Fibroblast of peridontal ligament (primary cell): ENCODE results near the gene TMPRSS9.
"Not testable (repeated sequence)": the region's sequence is repeated elsewhere in the genome, so short reads cannot be mapped to it uniquely, and the experiment has no call there.

Source experiments
- DNase-seq: peaks from one replicate; pipeline ENCODE4 v3.0.0-alpha.2; 2010; ENCODE audit errors: extremely low read depth

Gene TMPRSS9

DNA sequence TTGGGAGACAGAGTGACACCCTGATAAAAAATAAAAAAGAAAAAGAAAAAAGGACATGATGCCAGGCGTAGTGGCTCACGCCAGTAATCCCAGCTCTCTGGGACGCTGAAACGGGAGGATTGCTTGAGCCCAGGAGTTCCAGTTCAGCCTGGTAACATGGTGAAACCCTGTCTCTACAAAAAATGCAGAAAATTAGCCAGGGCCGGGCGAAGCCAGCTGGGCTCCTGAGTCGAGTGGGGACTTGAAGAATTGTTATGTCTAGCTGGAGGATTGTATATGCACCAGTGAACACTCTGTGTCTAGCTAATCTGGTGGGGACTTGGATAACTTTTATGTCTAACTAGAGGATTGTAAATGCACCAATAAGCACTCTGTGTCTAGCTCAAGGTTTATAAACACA, 32.3 kb downstream of the TMPRSS9 start:
- DNase-seq: no peak

DNA sequence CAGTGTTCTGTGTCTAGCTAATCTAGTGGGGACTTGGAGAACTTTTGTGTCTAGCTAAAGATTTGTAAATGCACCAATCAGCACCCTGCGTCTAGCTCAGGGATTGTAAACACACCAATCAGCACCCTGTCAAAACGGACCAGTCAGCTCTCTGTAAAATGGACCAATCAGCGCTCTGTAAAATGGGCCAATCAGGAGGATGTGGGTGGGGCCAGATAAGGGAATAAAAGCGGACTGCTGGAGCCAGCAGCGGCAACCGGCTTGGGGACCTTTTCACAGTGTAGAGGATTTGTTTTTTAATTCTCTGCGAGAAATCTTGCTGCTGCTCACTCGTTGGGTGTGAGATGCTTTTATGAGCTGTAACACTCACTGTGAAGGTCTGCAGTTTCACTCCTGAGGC, 32.8 kb downstream of the TMPRSS9 start:
- not testable (repeated sequence) for DNase-seq

DNA sequence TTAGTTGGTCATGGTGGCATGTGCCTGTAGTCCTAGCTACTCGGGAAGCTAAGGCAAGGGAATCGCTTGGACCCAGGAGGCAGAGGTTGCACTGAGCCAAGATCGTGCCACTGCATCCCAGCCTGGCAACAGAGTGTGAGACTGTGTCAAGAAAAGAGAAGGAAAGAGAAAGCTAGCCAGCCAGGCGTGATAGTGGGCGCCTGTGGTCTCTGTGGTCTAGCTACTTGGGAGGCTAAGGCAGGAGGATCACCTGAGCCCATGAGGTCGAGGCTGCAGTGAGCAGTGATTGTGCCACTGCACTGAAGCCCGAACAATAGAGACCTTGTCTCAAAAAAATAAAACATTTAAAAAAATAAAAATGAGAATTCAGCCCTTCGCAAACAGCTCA, 34.0 kb downstream of the TMPRSS9 start:
- no peak for DNase-seq

DNA sequence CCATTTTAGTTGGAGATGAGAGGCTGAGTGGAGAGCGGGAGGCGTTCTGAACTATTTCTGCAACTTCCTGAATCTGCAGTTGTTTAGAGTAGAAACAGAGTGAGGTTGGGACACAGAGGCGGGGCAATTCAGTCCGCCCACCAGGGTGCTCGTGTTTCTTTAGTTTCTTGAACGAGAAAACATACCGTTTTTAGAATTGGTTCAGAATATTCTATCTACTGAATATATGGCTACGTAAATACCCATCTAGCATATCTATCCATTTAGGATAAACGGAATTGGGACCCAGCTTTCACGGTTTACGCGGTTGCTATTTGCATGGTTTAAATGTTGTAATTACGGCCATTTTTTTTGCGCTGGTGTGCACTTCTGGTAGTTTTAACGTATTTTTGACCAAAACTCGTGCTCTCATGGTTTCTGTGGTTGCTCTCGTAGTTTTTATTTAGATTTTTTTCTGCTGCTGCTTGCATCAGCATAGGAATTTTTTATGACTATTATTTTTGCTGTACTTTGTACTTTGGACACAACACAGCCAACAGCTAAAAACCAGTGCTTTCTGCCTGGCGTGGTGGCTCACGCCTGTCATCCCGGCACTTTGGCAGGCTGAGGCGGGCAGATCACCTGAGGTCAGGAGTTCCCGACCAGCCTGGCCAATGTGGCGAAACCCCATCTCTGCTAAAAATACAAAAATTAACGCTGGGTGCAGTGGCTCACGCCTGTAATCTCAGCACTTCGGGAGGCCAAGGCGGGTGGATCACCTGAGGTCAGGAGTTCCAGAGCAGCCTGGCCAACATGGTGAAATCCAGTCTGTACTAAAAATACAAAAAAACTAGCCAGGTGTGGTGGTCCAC, 34.6 kb downstream of the TMPRSS9 start:
- no peak for DNase-seq

DNA sequence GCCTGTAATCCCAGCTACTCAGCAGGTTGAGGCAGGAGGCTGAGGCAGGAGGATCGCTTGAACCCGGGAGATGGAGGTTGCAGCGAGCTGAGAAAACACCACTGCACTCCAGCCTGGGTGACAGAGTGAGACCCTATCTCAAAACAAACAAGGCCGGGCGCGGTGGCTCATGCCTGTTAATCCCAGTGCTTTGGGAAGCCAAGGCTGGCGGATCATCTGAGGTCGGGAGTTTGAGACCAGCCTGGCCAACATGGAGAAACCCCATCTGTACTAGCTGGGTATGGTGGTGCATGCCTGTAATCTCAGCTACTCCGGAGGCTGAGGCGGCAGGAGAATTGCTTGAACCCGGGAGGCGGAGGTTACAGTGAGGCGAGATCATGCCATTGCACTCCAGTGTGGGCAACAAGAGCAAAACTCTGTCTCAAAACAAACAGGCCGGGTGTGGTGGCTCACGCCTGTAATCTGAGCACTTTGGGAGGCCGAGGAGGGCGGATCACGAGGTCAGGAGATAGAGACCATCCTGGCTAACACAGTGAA, 35.3 kb downstream of the TMPRSS9 start:
- DNase-seq: not testable (repeated sequence)

DNA sequence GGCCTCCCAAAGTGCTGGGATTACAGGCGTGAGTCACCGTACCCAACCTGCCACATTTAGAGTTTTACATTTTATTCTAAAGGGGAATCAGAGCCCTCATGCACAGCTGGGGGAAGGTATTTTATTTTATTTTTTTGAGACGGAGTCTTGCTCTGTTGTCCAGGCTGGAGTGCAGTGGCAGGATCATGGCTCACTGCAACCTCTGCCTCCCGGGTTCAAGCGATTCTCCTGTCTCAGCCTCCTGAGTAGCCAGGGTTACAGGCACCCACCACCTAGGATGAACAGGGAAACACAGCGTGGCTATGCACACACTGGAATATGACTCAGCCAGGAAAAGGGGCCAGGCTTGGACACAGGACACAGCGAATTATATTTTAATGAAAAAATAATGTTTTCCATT, 37.1 kb downstream of the TMPRSS9 start:
- not testable (repeated sequence) for DNase-seq

DNA sequence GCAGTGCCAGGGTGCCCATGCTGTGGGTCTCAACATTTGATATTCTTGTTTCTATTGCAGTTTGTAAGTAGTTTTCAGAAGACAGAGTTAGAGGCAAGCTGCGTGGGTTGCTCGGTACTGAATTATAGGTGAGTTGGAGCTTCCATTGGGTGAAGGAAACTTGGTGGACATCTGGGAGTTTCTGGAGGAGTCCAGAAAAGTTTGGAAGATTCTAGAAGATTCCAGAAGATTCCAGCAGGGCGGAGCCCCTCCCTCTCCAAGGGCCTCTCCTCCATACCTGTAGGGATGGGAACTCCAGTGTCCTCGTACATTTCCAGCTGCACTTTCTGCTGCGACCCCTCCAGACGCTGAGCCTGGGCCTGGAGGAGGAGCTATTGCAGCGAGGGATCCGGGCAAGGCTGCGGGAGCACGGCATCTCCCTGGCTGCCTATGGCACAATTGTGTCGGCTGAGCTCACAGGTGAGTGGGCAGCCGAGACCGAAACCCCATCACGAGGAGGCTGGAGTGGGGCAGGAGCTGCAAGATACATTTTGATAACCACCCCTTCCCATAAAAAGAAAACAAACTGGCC, 38.8 kb downstream of the TMPRSS9 start:
- DNase-seq: no peak

DNA sequence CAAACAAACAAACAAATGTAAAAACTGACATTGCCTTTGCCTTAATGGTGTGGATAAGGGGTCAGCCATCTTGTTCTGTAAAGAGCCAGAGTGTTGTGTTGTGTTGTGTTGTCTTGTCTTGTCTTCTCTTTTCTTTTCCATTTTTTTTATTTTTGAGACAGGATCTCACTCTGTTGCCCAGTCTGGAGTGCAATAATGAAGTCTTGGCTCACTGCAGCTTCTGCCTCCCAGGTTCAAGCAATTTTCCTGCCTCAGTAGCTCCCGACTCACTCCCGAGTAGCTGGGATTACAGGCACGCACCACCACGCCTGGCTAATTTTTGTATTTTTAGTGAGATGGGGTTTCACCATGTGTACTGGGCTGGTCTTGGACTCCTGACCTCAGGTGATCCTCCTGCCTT, 39.5 kb downstream of the TMPRSS9 start:
- no peak for DNase-seq

DNA sequence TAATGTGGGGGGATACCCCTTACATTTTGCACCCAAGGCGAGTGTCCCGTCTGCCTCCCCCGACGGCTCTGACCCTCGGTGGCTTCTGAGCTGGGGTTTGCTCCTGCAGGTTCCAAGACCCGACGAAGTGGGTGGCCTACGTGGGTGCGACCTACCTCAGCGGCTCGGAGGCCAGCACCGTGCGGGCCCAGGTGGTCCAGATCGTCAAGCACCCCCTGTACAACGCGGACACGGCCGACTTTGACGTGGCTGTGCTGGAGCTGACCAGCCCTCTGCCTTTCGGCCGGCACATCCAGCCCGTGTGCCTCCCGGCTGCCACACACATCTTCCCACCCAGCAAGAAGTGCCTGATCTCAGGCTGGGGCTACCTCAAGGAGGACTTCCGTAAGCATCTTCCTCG, 48.2 kb downstream of the TMPRSS9 start:
- DNase-seq: no peak

DNA sequence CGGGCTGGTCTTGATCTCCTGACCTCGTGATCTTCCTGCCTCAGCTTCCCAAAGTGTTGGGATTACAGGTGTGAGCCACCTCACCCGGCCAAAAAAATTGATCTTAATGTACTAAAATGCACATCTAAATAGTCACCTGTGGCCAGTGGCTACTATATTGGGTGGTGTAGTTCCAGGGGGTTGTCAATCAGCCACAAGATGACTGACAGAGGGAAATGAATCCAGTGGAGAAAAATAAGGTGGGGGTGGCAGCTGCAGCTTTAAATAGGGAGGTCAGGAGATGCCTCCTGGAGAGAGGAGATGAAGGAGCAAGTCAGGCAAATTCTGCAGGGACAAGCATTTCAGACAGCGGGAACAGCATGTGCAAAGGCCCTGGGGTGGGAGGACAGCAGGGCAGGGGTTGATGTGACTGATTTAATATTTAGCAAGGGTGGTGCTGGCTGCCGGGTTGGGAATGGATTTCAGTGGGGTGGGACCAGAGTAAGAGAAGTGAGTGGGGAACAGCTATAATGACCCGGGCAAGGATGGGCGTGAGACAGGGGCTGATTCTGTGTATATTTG, 49.4 kb downstream of the TMPRSS9 start:
- DNase-seq: no peak

DNA sequence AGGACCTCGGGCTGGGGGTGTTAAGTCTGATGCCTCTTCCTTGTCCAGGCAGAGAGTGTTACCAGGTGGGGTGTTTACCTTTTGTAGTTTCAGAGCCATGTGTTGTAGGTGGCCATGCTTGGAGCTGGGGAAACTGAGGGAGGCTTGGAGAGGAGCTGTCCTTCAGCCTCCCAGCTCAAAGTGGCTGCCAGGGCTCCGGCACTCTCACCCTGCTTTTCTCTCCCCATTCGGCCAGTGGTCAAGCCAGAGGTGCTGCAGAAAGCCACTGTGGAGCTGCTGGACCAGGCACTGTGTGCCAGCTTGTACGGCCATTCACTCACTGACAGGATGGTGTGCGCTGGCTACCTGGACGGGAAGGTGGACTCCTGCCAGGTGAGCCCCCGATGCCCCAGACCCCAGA, 50.0 kb downstream of the TMPRSS9 start:
- DNase-seq: no peak

DNA sequence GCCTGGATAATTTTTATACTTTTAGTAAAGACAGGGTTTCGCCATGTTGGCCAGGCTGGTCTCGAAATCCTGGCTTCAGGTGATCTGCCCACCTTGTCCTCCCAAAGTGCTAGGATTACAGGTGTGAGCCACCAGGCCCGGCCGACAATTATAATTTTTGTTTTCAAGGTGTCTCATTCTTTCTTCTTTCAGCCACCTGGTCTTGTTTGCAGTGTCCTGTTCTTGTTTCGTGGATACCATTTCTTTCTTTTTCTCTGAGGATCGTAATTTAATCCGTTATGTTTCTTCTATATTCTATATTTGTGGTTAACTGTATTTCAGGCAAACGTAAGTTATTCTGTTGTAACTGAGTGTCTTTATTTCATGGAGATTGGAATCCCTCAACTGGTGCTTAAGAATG, 51.6 kb downstream of the TMPRSS9 start:
- DNase-seq: no peak

DNA sequence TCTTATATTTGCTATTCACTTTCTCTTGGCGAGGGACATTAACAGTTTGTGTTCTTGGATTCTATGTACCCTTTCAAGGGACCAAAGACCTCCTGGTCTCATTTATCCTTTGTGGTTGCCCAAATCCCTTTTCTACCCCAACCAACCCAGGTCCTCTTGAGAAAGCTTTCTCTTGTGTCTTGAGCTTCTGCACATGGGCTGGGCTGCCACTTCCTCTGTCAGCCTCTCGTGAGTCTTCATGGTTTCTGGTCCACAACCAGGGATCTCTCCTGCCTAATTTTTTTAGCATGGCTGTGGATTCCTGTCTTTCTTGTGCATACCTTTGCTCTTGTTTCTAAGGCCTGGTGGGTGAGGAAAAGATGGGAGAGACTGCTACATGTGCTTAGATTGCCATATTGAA, 52.4 kb downstream of the TMPRSS9 start:
- no peak for DNase-seq

DNA sequence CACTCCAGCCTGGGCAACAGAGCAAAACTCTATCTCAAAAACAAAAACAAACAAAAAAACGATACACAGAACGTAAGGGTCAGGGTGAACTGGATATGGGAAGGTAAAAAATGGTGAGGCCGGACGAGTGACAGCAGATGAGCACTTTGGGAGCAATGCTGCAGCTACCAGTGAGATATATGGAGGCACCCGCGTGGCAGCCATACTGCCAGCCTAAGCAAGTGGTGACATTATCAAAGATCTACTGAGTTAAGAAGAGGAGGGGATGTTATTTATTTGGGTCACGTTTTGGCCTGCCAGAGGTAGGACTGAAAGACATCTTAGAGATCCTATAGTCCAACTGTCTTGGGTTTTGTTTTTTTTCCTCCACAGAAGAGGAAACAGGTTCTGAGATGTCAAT, 53.1 kb downstream of the TMPRSS9 start:
- DNase-seq: no peak

DNA sequence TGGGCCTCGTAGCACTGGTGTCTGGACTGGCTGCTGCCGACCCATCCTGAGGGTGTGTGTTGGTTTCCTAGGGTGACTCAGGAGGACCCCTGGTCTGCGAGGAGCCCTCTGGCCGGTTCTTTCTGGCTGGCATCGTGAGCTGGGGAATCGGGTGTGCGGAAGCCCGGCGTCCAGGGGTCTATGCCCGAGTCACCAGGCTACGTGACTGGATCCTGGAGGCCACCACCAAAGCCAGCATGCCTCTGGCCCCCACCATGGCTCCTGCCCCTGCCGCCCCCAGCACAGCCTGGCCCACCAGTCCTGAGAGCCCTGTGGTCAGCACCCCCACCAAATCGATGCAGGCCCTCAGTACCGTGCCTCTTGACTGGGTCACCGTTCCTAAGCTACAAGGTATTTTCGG, 53.6 kb downstream of the TMPRSS9 start:
- DNase-seq: no peak

DNA sequence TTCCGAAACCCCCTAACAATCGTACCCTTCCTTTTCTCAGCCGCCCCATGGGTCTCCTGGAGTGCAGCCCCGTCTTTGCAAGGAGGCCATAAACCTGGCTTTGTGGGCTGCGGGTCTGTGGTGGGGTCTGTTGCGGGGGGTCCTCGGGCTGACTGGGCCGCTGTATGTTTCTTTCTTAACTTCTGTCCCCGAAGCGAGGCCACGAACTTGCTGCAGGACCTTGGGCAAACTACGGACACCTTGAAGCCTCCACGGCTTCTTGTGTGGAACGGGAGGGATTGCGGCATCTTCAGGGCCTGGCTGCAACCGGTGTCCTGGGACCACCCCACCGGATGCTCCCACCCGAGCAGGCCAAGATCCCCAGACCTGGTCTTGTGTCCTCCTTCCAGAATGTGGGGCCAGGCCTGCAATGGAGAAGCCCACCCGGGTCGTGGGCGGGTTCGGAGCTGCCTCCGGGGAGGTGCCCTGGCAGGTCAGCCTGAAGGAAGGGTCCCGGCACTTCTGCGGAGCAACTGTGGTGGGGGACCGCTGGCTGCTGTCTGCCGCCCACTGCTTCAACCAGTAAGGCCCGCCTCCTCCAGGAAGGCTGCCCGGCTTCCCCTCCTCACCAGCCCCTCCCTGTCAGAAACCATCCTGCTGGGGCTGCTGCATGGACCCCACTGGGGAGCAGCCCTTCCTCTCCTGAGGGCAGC, 55.4 kb downstream of the TMPRSS9 start:
- DNase-seq: no peak

DNA sequence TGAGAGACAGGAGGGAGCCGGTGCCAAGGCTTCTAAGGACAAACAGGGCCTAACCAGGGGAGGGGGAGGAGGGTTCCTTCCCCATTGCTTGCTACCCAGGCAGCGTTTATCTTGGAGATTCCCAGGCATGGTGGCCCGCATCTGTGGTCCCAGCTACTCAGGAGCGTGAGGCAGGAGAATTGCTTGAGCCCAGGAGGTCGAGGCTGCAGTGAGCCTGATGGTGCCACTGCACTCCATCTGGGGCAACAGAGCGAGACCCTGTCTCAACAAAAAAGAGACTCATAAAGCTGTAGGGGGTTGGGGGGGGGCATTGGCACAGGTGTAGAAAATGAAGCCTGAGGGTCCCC, 55.9 kb downstream of the TMPRSS9 start:
- DNase-seq: no peak

DNA sequence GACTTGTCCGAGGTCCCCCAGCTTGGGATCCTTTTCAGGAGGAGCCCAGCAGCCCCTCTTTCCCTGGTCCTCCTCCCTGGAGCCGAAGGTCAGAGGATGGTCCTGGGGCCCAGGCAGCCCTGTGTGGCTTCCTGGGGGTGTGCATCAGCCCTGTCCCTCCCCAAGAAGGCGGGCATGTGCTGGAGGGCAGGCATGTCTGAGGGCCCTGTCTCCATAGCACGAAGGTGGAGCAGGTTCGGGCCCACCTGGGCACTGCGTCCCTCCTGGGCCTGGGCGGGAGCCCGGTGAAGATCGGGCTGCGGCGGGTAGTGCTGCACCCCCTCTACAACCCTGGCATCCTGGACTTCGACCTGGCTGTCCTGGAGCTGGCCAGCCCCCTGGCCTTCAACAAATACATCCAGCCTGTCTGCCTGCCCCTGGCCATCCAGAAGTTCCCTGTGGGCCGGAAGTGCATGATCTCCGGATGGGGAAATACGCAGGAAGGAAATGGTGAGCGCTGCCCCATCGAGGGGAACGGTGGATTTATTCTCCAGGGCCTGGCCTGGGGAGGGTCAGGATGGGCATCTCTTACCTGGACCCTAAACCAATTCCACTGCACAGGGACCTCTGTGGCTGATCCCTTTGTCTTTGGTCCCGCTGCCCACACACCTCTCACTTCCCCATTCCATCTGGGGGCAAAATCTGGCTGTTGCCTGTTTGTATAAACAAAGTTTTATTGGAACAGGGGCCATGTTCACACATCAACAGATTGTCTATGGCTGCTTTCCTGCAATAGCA, 56.4 kb downstream of the TMPRSS9 start:
- DNase-seq: no peak

DNA sequence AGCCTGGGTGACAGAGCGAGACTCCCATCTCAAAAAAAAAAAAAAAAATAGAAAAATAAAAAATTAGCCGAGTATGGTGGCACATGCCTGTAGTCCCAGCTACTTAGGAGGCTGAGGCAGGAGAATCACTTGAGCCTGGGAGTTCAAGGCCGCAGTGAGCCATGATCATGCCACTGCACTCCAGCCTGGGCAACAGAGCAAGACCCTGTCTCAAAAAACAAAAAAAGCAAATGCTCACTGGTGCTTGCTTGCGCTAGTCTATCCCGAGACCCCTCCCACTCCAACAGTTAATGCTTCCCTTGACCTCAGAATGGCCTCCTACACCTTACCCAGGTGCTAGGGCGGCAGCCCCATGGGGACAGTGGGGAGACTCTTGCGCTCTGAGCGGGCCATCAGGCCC, 57.4 kb downstream of the TMPRSS9 start:
- not testable (repeated sequence) for DNase-seq

DNA sequence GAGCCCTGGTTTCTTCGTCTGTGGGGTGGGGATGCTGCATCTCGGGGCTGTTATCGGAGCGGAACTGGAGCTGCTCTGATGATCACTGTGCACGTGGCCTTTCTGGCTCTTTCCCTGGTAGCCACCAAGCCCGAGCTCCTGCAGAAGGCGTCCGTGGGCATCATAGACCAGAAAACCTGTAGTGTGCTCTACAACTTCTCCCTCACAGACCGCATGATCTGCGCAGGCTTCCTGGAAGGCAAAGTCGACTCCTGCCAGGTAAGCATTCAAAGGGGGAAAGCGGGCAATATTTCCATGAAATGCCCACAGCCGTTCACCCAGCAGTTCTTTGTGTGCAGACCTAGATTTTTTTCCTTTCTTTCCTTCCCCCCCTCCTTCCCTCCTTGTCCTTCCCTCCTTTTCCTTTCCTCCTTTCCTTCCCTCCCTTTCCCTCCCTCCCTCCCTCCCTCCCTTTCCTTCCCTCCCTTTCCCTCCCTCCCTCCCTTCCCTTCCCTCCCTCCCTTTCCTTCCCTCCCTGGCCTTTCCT, 57.9 kb downstream of the TMPRSS9 start:
- DNase-seq: no peak

DNA sequence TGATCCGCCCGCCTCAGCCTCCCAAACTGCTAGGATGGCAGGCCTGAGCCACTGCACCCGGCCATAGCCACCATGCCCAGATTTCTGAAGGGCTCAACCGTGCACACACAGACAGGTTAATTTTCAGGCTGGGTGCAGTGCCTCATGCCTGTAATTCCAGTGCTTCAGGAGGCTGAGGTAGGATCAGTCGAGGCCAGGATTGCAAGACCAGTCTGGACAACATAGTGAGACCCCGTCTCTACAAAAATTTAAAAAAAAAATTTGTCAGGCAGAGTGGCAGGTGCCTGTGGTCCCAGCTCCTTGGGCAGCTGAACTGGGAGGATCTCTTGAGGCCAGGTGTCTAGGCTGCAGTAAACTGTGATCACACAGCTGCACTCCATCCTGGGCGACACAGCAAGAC, 59.7 kb downstream of the TMPRSS9 start:
- DNase-seq: no peak

DNA sequence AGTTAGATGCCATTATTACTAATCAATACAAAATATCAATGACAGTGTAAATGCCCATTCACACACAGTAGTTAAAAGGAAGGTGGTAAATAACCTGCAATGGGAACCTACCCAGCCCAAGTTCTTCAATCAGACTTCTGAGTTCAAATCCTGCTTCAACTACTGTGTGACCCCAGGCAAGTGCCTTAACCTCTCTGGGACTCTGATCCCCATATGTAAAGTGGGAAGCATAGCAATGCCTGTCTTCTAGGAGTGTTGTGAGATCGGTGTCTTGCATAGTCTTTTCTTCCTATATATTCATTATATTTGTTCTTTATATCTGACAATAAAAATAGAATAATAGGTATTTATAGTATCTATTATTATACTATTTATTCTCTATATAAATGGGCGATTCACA, 60.4 kb downstream of the TMPRSS9 start:
- DNase-seq: no peak
